ENCODE results near the gene CARD8. TPM values are rescaled to one million over a fixed set of nuclear protein-coding genes. Genes with fewer than 3 reads are reported as not detected.
A peak's percentile ranks its signal among the peaks of the same experiment; 100 is the strongest.

Gene CARD8
- total RNA-seq, 2 experiments from 2014 or later, result 180 to 185 TPM

DNA sequence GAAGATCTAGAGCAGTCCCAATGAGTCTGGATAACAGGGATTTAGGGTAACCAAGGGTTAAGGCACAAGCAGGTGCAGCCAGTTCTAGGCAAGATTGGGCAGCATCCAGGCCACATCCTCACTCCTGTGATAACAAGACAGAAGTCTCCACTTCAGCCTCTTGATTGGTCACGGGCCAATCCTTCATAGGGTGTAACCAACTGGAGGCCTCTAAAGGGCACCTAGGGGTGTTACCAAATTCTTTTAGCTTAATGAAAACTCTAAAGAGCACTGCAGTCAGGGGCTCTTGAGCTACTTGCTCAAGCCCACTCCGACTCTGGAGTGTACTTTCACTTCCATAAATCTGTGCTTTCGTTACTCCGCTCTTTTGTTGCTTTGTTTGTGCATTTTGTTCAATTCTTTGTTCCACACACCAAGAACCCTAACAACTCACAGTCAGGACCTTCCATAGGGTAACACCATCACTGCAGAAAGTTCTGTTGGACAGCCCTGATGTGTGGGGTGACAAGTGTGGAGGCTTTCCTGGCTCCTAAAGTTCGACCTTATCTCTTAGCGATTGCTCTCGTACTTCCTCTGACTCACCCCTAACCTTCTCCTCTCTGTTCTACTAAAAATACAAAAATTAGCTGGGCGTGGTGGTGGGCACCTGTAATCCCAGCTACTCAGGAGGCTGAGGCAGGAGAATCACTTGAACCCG is 49.2 kb downstream of the CARD8 start:
- Mint-ChIP-seq H3K4me1 (ENCODE audit: low read depth) (peaks cover 22% of the 10 kb centered on the region), H3K9me3 (ENCODE audit: insufficient read depth) (no peaks in the 10 kb centered on the region), H3K27ac (peak overlapping the region; percentile 21), H3K36me3 (ENCODE audit: low read depth) (peaks cover 39% of the 10 kb centered on the region), H3K27me3 (ENCODE audit: low read depth) (no peaks in the 10 kb centered on the region), H3K4me3 (no peak overlapping the region)
- no peak for DNase-seq
- ChIA-PET CTCF (interaction anchor here (1.4 kb wide), 1 partner anchor 54 kb away, joined by 4 read pairs; no protein-coding TSS in a partner anchor), POLR2A (interaction anchor here (0.6 kb wide), 1 partner anchor 49 kb away, joined by 3 read pairs; the partner anchor contains the start of gene CARD8)
- ATAC-seq, result no peak

GRCh38 chr19:48203794-48204628 is 51.7 kb downstream of the CARD8 start:
- CTCF ChIA-PET, result interaction anchor here (0.8 to 3.2 kb wide), 19 partner anchors 8 to 855 kb away, joined by 3 to 29 read pairs (median 5); partner anchors contain the start of genes CARD8 and DHX34
- Mint-ChIP-seq H3K9me3 (ENCODE audit: insufficient read depth) (no peaks in the 10 kb centered on the region), H3K4me1 (ENCODE audit: low read depth) (peaks cover 18% of the 10 kb centered on the region), H3K36me3 (ENCODE audit: low read depth) (peaks cover 25% of the 10 kb centered on the region), H3K27me3 (ENCODE audit: low read depth) (no peaks in the 10 kb centered on the region), H3K4me3 (no peak overlapping the region), H3K27ac (no peak overlapping the region)
- peak; percentile 100 for ATAC-seq
- peak; percentile 96 for DNase-seq
- POLR2A ChIA-PET, result interaction anchor here (0.6 to 2.5 kb wide), 21 partner anchors 8 to 169 kb away, joined by 3 to 23 read pairs (median 3); partner anchors contain the start of genes CARD8, EMP3 and PLA2G4C

DNA sequence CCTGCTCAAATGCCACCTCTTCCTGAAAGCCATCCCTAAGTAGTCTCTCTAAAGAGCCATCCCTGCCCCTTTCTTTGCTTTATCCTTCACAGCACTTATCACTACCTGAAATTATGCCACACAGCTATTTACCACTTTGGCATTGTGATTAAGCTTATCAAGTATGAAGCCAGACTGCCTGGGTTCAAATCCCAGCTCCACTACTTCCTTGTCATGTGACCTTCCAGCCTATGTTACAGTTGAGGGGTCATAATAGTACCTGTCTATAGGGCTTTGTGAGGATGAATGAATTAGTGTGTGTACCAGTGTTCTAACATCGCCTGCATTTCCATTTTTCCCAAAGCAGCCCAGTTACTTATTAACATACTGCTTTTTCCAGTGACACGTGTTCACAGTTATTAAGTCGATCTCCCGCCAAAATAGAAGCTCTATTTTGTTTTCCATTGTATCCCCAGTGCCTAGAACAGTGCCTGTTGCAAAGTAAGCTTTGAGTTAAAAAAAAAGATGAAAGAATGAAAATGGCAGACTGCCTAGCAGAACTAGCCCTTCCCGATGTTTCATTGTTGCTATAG is 52.4 kb downstream of the CARD8 start:
- DNase-seq (no peak), ATAC-seq (no peak)
- H3K4me3 Mint-ChIP-seq, result no peak overlapping the region
- peaks cover 22% of the 10 kb centered on the region for H3K36me3 Mint-ChIP-seq (ENCODE audit: low read depth)
- POLR2A ChIA-PET, result interaction anchor here (0.6 to 2.5 kb wide), 21 partner anchors 9 to 170 kb away, joined by 3 to 23 read pairs (median 3); partner anchors contain the start of genes CARD8, EMP3 and PLA2G4C
- peaks cover 16% of the 10 kb centered on the region for H3K4me1 Mint-ChIP-seq (ENCODE audit: low read depth)
- no peak overlapping the region for H3K27ac Mint-ChIP-seq
- H3K27me3 Mint-ChIP-seq (ENCODE audit: low read depth), result no peaks in the 10 kb centered on the region
- no peaks in the 10 kb centered on the region for H3K9me3 Mint-ChIP-seq (ENCODE audit: insufficient read depth)
- CTCF ChIA-PET, result interaction anchor here (0.8 to 3.2 kb wide), 17 partner anchors 9 to 854 kb away, joined by 3 to 29 read pairs (median 5); partner anchors contain the start of genes CARD8 and DHX34

- H3K36me3 Mint-ChIP-seq (ENCODE audit: low read depth), result peaks cover 14% of the 10 kb centered on the region
- CTCF ChIA-PET, result no interaction called here
- ATAC-seq (no peak), DNase-seq (no peak)
- no peak overlapping the region for H3K27ac Mint-ChIP-seq
- POLR2A ChIA-PET, result interaction anchor here (0.8 kb wide), 1 partner anchor 26 kb away, joined by 4 read pairs; no protein-coding TSS in a partner anchor
- no peaks in the 10 kb centered on the region for H3K27me3 Mint-ChIP-seq (ENCODE audit: low read depth)
- H3K9me3 Mint-ChIP-seq (ENCODE audit: insufficient read depth), result no peaks in the 10 kb centered on the region
- no peak overlapping the region for H3K4me3 Mint-ChIP-seq
- peaks cover 4% of the 10 kb centered on the region for H3K4me1 Mint-ChIP-seq (ENCODE audit: low read depth)
Measured at GRCh38 chr19:48196933-48197665, 58.6 kb downstream of the CARD8 start.

GRCh38 chr19:48196321-48196763 is 59.4 kb downstream of the CARD8 start:
- no peak for DNase-seq
- H3K27ac Mint-ChIP-seq, result no peak overlapping the region
- peak; percentile 13 for ATAC-seq
- CTCF ChIA-PET, result no interaction called here
- peak overlapping the region; percentile 15 for H3K4me3 Mint-ChIP-seq
- no peaks in the 10 kb centered on the region for H3K4me1 Mint-ChIP-seq (ENCODE audit: low read depth)
- H3K36me3 Mint-ChIP-seq (ENCODE audit: low read depth), result peaks cover 17% of the 10 kb centered on the region
- H3K27me3 Mint-ChIP-seq (ENCODE audit: low read depth), result no peaks in the 10 kb centered on the region
- POLR2A ChIA-PET, result interaction anchor here (0.8 kb wide), 1 partner anchor 25 kb away, joined by 4 read pairs; no protein-coding TSS in a partner anchor
- no peaks in the 10 kb centered on the region for H3K9me3 Mint-ChIP-seq (ENCODE audit: insufficient read depth)

GRCh38 chr19:48194844-48195830 is 60.6 kb downstream of the CARD8 start:
- H3K4me1 Mint-ChIP-seq (ENCODE audit: low read depth), result peaks cover 6% of the 10 kb centered on the region
- H3K27me3 Mint-ChIP-seq (ENCODE audit: low read depth), result no peaks in the 10 kb centered on the region
- no peak overlapping the region for H3K4me3 Mint-ChIP-seq
- DNase-seq (no peak), ATAC-seq (no peak)
- H3K36me3 Mint-ChIP-seq (ENCODE audit: low read depth), result peaks cover 24% of the 10 kb centered on the region
- H3K9me3 Mint-ChIP-seq (ENCODE audit: insufficient read depth), result no peaks in the 10 kb centered on the region
- CTCF ChIA-PET, result interaction anchor here (0.7 to 2.1 kb wide), 3 partner anchors 9 to 60 kb away, joined by 3 to 29 read pairs (median 8); no protein-coding TSS in a partner anchor
- POLR2A ChIA-PET, result interaction anchor here (1.5 kb wide), 1 partner anchor 8 kb away, joined by 11 read pairs; no protein-coding TSS in a partner anchor
- H3K27ac Mint-ChIP-seq, result no peak overlapping the region

DNA sequence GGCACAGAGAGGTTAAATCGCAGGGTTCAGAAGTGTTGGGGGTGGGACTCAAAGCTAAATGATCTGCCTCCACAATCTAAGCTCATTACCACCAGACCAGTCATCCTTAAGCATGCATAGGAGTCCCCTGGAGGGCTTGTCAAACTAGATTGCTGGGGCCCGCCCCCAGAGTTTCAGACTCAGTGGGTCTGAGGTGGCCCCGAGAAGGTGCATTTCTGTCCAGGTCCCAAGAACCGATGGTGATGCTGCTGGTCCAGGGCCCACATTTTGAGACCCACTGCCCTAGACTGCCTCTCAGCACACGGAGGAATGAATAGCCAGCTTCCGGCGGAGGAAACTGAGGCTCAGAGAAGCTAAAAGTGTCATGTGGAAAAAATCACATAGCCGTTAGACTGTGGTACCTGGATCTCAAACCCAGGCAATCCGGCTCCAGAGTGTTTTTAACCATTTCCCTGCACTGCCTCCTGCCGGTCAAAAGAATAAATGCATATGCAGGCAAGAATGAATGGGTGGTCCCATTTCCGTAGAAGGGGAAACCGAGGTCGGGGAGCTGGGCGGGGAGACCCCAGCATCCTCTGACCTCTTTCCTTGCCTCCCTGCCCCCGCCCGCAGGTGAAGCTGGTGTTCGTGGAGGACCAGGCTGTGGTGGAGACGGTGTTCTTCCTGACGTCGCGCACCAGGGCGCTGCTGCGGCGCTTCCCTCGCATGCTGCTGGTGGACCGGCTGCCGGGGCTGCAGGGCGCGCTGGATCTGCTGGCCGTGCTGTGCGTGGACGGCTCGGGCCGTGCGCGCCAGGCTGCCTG is 61.5 kb downstream of the CARD8 start:
- H3K27ac Mint-ChIP-seq, result no peak overlapping the region
- CTCF ChIA-PET, result interaction anchor here (0.7 to 2.1 kb wide), 4 partner anchors 8 to 61 kb away, joined by 3 to 29 read pairs (median 6); no protein-coding TSS in a partner anchor
- DNase-seq (peak; percentile 56), ATAC-seq (no peak)
- H3K4me3 Mint-ChIP-seq, result no peak overlapping the region
- H3K27me3 Mint-ChIP-seq (ENCODE audit: low read depth), result no peaks in the 10 kb centered on the region
- H3K9me3 Mint-ChIP-seq (ENCODE audit: insufficient read depth), result no peaks in the 10 kb centered on the region
- POLR2A ChIA-PET, result interaction anchor here (1.5 kb wide), 1 partner anchor 9 kb away, joined by 11 read pairs; no protein-coding TSS in a partner anchor
- peaks cover 20% of the 10 kb centered on the region for H3K36me3 Mint-ChIP-seq (ENCODE audit: low read depth)
- peaks cover 7% of the 10 kb centered on the region for H3K4me1 Mint-ChIP-seq (ENCODE audit: low read depth)

GRCh38 chr19:48192750-48193149 is 63.0 kb downstream of the CARD8 start:
- ATAC-seq (no peak), DNase-seq (no peak)
- ChIA-PET CTCF (no interaction called here), POLR2A (no interaction called here)
- no peak overlapping the region for H3K4me3 Mint-ChIP-seq
- peaks cover 33% of the 10 kb centered on the region for H3K36me3 Mint-ChIP-seq (ENCODE audit: low read depth)
- no peaks in the 10 kb centered on the region for H3K9me3 Mint-ChIP-seq (ENCODE audit: insufficient read depth)
- H3K27me3 Mint-ChIP-seq (ENCODE audit: low read depth), result no peaks in the 10 kb centered on the region
- H3K4me1 Mint-ChIP-seq (ENCODE audit: low read depth), result peaks cover 7% of the 10 kb centered on the region
- H3K27ac Mint-ChIP-seq, result no peak overlapping the region

DNA sequence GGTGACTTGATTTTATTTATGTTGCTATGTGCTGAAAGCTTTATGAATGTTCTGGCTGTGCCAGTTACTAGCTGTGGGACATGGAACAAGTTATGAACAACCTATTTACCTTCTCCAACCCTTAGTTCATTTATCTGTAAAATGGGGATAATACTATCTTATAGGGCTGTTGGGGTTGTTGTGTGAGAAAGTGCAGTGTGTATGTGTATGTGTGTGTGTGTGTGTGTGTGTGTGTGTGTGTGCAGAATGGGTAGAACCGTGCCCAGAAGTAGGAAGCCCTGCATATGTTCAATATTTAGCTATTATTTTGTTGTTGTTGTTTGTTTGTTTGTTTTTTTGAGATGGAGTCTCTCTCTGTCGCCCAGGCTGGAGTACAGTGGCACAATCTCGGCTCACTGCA is 64.8 kb downstream of the CARD8 start:
- H3K27me3 Mint-ChIP-seq (ENCODE audit: low read depth), result no peaks in the 10 kb centered on the region
- H3K4me3 Mint-ChIP-seq, result no peak overlapping the region
- CTCF ChIA-PET, result interaction anchor here (0.9 to 2.2 kb wide), 7 partner anchors 8 to 70 kb away, joined by 3 to 17 read pairs (median 4); no protein-coding TSS in a partner anchor
- H3K27ac Mint-ChIP-seq, result no peak overlapping the region
- peaks cover 35% of the 10 kb centered on the region for H3K36me3 Mint-ChIP-seq (ENCODE audit: low read depth)
- POLR2A ChIA-PET, result interaction anchor here (0.6 to 2.0 kb wide), 4 partner anchors 9 to 65 kb away, joined by 3 to 8 read pairs (median 4); partner anchors contain the start of gene CARD8
- no peak for ATAC-seq
- H3K4me1 Mint-ChIP-seq (ENCODE audit: low read depth), result peaks cover 7% of the 10 kb centered on the region
- DNase-seq, result no peak
- no peaks in the 10 kb centered on the region for H3K9me3 Mint-ChIP-seq (ENCODE audit: insufficient read depth)
